ENCODE data around the gene MORN1. TPM values are rescaled to one million over a fixed set of nuclear protein-coding genes. Genes with fewer than 3 reads are reported as not detected.

The MORN1 gene
- total RNA-seq, 1 donor from 2014 or later: 12.1 TPM

DNA sequence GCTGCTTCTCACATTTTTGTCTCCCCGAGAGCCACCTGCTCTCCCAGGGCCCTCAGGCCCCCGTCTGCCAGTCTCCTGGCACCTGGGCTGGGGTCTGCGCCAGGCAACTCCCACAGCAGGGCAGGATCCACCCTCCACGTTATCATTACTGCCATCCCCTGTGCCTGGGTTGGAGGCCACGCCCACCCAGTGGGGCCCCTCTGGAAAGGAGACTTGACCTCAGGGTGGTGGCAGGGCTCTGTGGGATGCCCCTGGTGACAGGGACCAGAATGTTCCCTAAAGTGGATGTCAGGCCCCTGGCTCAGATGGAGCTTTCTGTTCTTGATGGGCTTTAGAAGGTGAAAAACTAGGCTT, 96.7 kb downstream of the MORN1 start:
- Mint-ChIP-seq H3K9me3 (ENCODE audit: unreplicated experiment) (no peaks in the 10 kb centered on the region), H3K4me3 (ENCODE audit: unreplicated experiment) (no peak overlapping the region), H3K27ac (ENCODE audit: unreplicated experiment) (no peak overlapping the region), H3K27me3 (ENCODE audit: unreplicated experiment) (peaks cover 7% of the 10 kb centered on the region), H3K36me3 (ENCODE audit: low read depth, unreplicated experiment) (peaks cover 9% of the 10 kb centered on the region), H3K4me1 (ENCODE audit: unreplicated experiment) (peaks cover 31% of the 10 kb centered on the region)
- TF ChIP-seq, protein P1, sequence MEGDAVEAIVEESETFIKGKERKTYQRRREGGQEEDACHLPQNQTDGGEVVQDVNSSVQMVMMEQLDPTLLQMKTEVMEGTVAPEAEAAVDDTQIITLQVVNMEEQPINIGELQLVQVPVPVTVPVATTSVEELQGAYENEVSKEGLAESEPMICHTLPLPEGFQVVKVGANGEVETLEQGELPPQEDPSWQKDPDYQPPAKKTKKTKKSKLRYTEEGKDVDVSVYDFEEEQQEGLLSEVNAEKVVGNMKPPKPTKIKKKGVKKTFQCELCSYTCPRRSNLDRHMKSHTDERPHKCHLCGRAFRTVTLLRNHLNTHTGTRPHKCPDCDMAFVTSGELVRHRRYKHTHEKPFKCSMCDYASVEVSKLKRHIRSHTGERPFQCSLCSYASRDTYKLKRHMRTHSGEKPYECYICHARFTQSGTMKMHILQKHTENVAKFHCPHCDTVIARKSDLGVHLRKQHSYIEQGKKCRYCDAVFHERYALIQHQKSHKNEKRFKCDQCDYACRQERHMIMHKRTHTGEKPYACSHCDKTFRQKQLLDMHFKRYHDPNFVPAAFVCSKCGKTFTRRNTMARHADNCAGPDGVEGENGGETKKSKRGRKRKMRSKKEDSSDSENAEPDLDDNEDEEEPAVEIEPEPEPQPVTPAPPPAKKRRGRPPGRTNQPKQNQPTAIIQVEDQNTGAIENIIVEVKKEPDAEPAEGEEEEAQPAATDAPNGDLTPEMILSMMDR (IDR thresholded peaks at IDR 0.05; ENCODE audit: unreplicated experiment): no peak
- DNase-seq (ENCODE audit: low spot score): no peak

- no peak overlapping the region for H3K27ac Mint-ChIP-seq (ENCODE audit: unreplicated experiment)
- peaks cover 31% of the 10 kb centered on the region for H3K4me1 Mint-ChIP-seq (ENCODE audit: unreplicated experiment)
- peaks cover 9% of the 10 kb centered on the region for H3K36me3 Mint-ChIP-seq (ENCODE audit: low read depth, unreplicated experiment)
- TF ChIP-seq, protein P1 (IDR thresholded peaks at IDR 0.05; ENCODE audit: unreplicated experiment): no peak
- H3K9me3 Mint-ChIP-seq (ENCODE audit: unreplicated experiment): no peaks in the 10 kb centered on the region
- peaks cover 7% of the 10 kb centered on the region for H3K27me3 Mint-ChIP-seq (ENCODE audit: unreplicated experiment)
- no peak overlapping the region for H3K4me3 Mint-ChIP-seq (ENCODE audit: unreplicated experiment)
- DNase-seq (ENCODE audit: low spot score): no peak
Observed at GRCh38 chr1:2294033-2294724, 97.2 kb downstream of the MORN1 start.

DNA sequence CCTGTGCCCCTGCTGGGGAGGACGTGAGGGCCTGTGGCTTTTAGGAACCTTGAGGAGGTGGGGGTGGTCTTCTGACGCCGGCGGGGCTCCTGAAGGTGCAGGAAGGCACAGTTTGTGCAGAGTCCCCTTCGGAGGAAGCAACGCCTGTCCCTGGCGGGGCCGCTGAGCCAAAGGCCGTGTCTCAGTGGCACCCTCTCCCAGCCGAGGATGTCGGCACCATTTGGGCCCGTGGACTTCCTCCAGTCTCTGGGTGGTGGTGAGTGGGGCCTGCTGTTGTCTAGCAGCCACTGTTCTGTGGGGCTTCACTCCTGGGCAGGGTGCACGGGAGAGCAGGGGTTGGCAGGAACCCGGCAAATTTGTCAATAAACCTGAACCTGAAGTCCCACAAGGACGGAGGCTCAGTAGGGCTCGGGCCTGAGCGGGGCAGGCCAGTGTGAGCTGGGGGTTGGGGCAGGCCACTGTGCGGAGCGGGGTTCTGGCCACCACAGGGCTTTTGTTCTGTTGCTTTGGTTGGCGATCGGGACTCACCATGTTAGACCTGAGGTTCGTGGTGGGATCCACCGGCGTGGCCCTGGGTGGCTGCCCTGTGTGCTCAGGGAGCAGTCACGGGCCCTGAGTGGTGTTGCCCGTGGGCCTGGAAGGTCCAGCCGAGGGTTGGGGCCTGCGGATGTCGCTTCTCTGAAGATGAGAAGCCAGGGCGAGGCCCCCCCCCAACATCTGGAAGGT, 98.5 kb downstream of the MORN1 start:
- Mint-ChIP-seq H3K9me3 (ENCODE audit: unreplicated experiment) (no peaks in the 10 kb centered on the region), H3K36me3 (ENCODE audit: low read depth, unreplicated experiment) (peaks cover 9% of the 10 kb centered on the region), H3K27ac (ENCODE audit: unreplicated experiment) (no peak overlapping the region), H3K4me3 (ENCODE audit: unreplicated experiment) (no peak overlapping the region), H3K27me3 (ENCODE audit: unreplicated experiment) (peaks cover 7% of the 10 kb centered on the region), H3K4me1 (ENCODE audit: unreplicated experiment) (peaks cover 31% of the 10 kb centered on the region)
- TF ChIP-seq, protein P1 (IDR thresholded peaks at IDR 0.05; ENCODE audit: unreplicated experiment): no peak
- DNase-seq (ENCODE audit: low spot score): no peak

DNA sequence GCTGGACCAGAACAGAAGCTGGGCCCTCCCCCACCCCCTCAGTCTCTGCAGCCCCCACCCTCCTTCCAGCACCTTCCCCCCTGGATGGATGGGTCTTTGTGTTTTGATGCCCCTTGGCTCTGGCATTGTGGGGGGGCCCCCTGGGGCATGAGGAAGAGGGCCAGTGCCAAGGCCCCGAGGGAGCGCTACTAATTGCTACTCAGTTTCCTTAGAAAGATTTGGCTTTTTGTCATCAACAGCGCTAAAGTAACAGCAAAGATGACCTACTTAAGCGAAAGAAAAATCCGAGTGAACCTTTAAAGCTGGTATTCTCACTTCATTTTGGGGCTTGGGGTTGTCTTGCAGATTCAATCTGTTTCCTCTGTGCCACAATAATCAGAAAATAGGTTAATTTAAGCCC, 99.8 kb downstream of the MORN1 start:
- Mint-ChIP-seq H3K4me3 (ENCODE audit: unreplicated experiment) (no peak overlapping the region), H3K36me3 (ENCODE audit: low read depth, unreplicated experiment) (peaks cover 8% of the 10 kb centered on the region), H3K4me1 (ENCODE audit: unreplicated experiment) (peaks cover 30% of the 10 kb centered on the region), H3K27me3 (ENCODE audit: unreplicated experiment) (peaks cover 7% of the 10 kb centered on the region), H3K9me3 (ENCODE audit: unreplicated experiment) (no peaks in the 10 kb centered on the region), H3K27ac (ENCODE audit: unreplicated experiment) (no peak overlapping the region)
- TF ChIP-seq, protein P1 (IDR thresholded peaks at IDR 0.05; ENCODE audit: unreplicated experiment): no peak
- DNase-seq (ENCODE audit: low spot score): no peak

Measured in endothelial cell (in vitro differentiated cells).